Upper lobe of left lung (tissue), 4 donors: ENCODE results near the gene DDRGK1.

Experiments
- CTCF ChIP-seq, 6 experiments: fragments of 450-650 bp in 4 of 6; fragments of 200-600 bp in 2 of 6; sonication (generic) in 2 of 6; IDR thresholded peaks; one replicate each; pipeline ENCODE4 v1.5.1; 2016 to 2019; ENCODE audit warnings: antibody characterized with exemption in 6 of 6
- POLR2A ChIP-seq, 4 donors: fragments of 450-650 bp; IDR thresholded peaks; one replicate each; pipeline ENCODE4 v1.5.1; 2016 to 2017; ENCODE audit warnings: antibody characterized with exemption in 4 of 4, mild to moderate bottlenecking in 2 of 4

- TF ChIP-seq CTCF (IDR thresholded peaks at IDR 0.05) (no peak), POLR2A (IDR thresholded peaks at IDR 0.05) (no peak)
Measured at GRCh38 chr20:3228750-3229032, 24.2 kb upstream of the DDRGK1 start.
